GM15510 (cell line): ENCODE results near the gene TPD52L1.

Experiments used
- POLR2A ChIP-seq: IDR thresholded peaks from 3 replicates; pipeline ENCODE4 v1.6.1; 2011; ENCODE audit warnings: borderline replicate concordance; ENCODE audit not compliant: insufficient read length; ENCODE audit errors: extremely low read depth

TPD52L1 gene

DNA sequence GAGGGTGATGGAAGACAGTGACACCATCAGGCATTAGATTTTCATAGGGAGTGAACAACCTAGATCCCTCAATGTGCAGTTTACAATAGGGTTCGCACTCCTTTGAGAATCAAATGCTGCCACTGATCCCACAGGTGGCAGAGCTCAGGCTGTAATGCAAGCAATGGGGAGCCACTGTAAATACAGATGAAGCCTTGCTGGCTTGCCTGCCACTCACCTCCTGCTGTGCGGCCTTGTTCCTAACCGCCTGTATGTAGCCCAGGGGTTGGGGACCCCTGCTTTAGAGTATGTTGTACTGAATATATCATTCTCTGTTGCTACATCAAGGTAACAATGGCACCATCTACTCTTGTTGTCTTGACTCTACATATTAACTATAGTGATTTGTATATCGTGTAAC lies 37.1 kb downstream of the TPD52L1 start:
- TF ChIP-seq POLR2A: no peak

DNA sequence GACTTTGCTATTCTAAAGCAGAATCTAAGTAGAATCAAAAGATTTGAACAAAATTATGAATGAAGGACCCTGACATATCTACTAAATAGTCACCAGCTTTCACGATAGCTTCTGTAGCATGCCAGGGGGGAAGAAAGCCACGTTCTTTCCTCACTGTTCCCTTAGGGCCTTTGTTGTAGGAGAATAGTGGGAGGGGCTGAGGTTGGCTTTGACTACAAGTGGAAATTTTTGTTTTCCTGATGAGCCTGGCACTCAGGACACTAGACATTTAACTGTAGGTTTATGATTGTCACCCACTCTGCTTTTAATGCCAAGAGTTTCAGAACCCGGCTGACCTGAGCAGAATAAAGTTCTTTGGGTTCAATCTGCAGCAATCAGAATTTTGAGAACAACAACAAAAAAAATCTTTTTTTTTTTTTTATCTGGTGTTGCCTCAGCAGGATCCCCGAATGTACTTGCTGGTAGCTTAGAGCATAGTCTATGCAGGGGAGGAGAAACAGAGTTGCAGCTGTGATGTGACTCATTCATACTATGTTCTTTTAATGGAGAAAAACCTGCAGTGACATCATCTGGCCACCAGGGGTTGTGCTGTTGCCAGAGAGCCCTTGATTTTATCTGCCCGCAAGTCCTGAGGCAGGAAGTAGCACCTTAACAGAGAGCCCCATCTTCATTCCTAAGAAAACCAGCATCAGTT lies 38.5 kb downstream of the TPD52L1 start:
- TF ChIP-seq POLR2A: no peak

DNA sequence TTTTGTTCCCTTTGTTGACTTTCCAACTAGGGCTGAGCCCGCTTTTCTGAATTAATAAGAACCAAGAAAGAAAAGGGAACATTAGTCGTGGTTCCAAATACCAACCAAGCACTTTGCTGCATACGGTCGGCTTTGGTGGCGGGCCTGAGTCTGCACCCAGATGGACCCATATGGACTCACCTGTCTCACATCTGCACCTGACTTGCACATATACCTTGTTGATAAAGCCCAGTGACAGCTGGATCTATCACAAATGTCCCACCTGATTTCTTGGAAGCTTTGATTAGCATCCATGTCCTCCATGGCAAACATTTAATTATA lies 39.0 kb downstream of the TPD52L1 start:
- no peak for TF ChIP-seq POLR2A

DNA sequence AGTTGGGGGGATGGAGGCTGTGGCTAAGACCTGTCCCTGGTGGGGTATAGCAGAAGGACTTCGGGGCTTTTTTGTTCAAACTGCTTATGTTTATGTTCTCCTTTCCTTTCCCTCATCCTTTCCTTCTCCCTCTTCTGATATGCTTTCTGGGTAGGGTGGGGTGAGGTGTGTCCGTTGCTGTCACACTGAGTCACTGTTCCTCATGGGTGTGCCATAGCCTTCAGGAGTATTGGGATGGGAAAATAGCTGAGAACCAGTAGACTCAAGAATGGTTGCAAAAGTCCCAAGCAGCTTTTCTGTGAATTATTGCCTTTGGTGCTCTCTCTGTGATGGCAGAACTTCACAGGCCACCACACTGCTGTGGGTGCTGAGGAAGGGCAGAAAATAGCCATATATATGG lies 39.6 kb downstream of the TPD52L1 start:
- TF ChIP-seq POLR2A: no peak

DNA sequence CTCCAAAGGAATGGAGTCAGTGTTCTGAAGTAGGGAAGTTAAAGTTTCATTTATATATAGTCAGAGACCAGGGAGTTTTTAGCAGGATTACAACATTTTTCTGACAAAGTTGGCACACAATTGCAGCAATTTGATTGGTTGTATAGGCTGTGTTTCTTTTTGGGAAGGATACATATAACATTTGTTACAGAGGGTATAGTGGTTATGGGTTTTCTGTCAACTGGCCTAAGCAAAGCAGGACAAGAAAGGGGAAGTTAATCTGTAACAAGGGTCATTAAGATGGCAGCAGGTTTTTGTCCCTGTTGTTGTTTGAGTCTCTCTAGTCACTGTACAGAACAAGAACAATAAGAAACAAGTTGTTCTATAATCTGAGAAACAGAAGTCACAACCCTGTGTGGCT lies 41.4 kb downstream of the TPD52L1 start:
- no peak for TF ChIP-seq POLR2A

DNA sequence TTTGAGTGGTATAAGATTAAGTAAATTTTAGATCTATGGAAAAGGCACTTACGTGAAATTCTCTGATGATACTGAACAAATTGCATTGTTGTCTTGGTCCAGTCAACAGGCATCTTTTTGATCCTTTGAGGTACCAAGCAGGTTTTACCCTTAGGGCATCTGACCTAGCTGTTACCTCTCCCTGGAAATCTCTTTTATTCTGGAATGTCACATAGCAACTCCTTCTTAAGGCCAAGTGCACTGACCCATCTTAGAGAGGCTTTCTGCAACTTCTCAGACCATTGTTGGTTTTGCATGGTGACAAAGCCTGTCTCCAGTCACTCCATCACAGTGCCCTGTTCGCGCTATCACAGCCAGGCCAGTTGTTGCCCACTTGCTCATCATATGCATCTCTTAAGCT lies 42.0 kb downstream of the TPD52L1 start:
- no peak for TF ChIP-seq POLR2A

DNA sequence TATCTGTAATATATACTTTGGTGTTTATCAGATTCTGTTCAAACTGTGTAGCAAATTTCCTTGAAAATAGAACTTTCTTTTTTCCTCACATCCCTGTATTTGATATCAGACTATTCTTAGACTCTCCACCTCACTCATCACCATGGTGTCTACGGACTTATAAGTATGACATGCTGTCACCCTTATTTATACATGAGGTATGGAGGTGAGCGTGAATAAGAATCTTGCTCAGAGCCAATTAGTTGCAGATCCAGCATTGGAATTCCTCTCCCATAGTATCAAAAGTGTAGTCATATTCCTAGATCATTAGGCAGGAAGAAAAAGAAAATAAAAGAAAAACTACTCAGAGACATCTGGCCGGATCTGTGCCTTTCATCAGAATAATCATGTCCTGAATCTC lies 43.0 kb downstream of the TPD52L1 start:
- TF ChIP-seq POLR2A: no peak

DNA sequence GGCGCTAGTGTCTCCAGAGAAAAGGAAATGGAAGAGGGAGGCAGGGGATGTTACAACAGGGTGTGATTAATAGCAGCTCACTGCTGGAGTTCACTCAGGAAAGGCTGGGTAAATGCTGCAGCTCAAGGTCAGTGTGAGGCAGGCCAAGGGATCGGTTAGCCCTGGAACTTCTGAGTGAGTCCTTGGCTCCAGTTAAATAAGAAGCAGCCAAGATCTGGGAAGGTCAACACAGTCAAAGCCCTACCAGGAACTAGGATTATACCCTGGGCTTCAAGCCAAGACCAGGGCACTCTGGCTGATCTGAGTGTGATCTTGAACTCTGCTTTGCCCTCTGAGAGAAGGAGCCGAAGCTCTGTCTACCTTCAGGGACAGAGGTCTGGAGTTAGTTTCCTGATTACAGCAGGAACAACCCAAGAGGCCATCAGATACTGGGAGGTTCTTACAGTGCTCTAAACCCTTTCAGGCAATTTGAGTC lies 44.3 kb downstream of the TPD52L1 start:
- no peak for TF ChIP-seq POLR2A

DNA sequence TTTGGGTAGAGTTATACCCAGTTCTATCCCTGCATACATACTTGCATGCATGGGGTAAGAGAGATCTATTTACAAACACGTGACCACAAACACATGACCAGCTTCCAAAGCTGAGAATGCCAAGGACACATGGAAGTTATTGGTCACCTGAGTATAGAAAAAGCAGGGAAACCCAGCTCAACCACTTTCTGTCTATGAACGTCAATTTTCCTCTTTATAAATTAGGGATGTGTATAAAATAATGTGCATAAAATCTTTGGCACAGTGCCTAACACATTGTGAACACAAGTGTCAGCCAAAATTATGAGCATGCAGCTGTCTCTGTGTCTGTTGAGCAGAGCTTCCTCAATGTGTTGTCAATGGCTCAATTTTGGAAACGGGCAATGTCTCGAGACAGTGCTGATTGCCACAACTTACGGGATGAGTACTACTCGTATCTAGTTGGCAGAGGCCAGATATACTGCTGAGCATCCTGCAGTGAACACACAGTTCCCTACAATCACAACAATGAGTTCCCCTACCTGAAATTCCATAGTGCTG lies 44.9 kb downstream of the TPD52L1 start:
- no peak for TF ChIP-seq POLR2A

DNA sequence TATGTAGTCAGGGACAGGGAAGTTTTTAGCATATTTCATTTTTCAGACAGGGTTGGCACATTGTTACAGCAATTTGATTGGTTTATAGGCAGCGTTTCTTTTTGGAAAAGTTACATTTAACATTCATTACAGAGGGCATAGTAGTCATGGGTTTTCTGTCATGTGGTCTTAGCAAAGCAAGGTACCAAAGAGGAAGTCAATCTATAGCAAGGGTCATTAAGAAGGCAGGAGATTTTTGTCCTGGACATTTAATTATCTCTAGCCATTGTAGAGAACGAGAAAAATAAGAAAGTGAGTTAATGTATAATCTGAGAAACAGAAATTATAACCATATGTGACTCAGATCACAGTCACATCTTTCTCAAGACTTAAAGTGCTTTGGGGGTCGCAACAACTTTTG lies 47.4 kb downstream of the TPD52L1 start:
- TF ChIP-seq POLR2A: no peak

DNA sequence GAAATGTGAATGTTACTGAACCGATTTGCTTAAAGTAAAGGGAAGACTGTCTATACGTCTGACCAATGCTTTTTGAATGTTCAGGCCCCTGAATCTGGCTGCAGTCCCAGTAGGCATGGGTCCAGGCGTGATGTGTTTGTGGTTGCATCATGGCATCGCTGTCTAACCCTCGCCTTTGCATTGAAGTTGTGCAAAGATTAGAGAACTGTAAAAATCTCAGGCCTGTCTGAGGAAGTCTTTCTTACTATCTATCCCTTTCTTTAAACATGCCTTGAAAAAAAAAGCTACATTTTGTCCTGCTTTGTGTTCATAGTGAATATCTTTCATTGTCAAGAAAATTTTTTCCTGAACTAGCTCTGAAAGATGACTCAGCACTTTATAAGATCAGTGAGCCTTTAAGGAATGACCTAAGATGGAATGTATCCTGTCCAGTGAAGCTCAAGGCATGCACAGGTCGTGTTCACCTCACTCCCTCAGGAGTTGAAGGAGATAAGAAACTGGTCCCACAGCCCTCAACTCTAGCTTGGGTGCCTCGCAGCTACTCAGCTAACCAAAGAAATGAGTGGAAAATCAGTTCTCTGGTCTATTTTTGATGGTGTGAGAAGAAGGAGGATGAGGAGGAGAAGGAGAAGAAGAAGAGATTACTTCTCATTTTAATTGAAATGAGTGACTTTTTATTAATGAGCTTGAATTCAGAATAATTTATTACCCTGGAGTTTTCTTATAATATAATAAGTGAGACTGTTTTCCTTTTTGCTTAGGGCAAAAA lies 48.6 kb downstream of the TPD52L1 start:
- no peak for TF ChIP-seq POLR2A

DNA sequence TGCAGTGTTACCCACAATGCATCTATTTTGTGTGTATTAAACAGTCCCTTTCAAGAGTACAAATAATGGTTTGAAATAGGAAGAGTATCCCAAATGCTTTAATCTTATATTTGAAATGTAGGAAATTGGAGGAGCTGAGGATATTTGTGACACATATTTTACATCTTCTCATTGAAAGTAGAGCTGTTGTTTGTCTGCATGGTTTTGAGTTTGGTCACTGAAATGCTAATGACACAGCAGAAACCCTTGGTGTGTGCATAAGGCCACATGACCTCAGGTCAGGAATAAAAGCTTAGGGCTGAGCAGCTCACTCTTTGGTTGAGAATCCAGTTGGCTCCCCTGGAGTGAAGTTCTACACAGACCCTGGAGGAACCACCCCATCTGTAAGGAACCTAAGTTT lies 49.8 kb downstream of the TPD52L1 start:
- TF ChIP-seq POLR2A: no peak

DNA sequence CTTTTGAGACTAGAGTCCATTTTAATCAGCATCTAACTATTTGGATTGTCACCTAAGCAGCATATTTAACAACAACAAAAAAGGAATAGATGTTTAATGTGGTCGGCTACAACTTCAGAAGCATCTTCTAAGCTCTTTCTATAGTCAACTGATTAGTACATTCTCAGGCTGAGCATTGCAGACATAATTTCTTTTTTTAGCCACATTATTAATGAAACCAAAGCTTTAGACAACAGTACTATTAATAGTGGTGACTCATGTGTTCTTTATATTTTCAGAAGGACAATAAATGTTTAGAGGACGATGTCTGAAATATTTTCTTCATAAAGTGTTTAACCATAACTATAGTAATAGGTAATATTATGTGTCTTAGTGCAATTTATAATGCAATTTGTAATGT lies 52.4 kb downstream of the TPD52L1 start:
- no peak for TF ChIP-seq POLR2A

DNA sequence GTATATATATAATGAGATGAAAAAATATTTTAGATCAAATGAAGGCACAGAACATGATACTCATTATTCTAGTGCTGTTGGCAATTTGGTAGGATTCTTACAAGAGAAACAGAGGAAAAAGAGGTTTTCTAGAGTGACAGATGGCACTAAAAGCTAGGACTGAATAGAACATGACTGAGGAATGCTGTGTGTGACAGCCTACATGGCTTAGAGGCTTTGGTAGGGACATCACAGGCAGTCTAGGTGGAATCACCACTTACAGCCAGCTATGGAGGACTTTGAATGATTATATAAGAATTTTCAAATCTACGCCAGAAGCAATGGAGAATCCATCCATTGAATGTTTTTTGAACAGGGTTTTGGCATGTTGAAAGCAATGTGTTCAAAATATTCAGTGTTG lies 52.8 kb downstream of the TPD52L1 start:
- no peak for TF ChIP-seq POLR2A

DNA sequence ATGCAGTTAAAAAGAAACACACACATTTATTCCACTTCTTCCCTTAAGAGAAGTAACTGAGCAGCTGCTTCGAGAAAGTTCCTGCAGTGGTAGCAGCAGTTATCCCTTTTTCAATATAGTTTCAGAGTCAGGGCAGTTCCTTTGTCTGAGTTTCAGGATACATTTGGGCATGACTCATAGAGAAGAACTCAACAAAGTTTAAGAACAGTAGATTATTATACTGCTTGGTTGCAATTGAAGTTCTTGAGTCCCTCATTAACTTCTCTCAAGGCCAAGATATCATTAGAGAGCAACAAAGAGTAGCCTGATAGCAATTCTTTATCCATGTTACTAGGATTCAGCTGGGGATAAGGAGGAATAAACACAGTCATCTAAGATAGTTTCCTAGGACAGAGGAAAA lies 54.4 kb downstream of the TPD52L1 start:
- TF ChIP-seq POLR2A: no peak
